B cell (primary cell): Measurements from ENCODE around the gene PREB. TPM values are rescaled to one million over a fixed set of nuclear protein-coding genes. Genes with fewer than 3 reads are reported as not detected.

Experiments
- ATAC-seq: fragments of 200-7000 bp; cut with Tn5 transposase; one replicate; pipeline ENCODE4 v1.10.0; 2021; ENCODE audit warnings: low read depth, mild to moderate bottlenecking, moderate number of reproducible peaks, moderate library complexity
- CTCF ChIA-PET: fragments of 350-600 bp; sonication (Branson Sonifier 250); formaldehyde crosslinking; loops from one replicate; lab custom pipeline; 2021; ENCODE audit warnings: antibody characterized with exemption, inconsistent platforms; lab: Charles Lee
- POLR2A ChIA-PET: fragments of 350-600 bp; sonication (Branson Sonifier 250); formaldehyde crosslinking; loops from one replicate; lab custom pipeline; 2021; ENCODE audit warnings: antibody characterized with exemption; lab: Charles Lee
- DNase-seq: peaks from one replicate; pipeline ENCODE4 v3.0.0; 2013
- H2AFZ ChIP-seq: 2 replicates; pipeline ENCODE4 v1.6.1; 2012; ENCODE audit warnings: mild to moderate bottlenecking, low read depth, low read length; ENCODE audit not compliant: insufficient read depth, poor library complexity, severe bottlenecking
- H3K27ac ChIP-seq, 2 donors: 1 replicate in 1 of 2; 2 replicates in 1 of 2; pipeline ENCODE4 v1.5.1; 2012 to 2013; ENCODE audit warnings: low read length in 2 of 2, mild to moderate bottlenecking in 2 of 2, moderate library complexity in 1 of 2
- H3K27me3 ChIP-seq, 4 experiments: fragments of 200-600 bp in 1 of 4; sonication (generic) in 1 of 4; replicated peaks in 1 of 4; 1 replicate in 2 of 4; 2 replicates in 2 of 4; pipeline versions ENCODE4 v1.6.1 to v1.7.0; 2013 to 2016; ENCODE audit warnings: low read length in 3 of 4, mild to moderate bottlenecking in 2 of 4, mixed read lengths in 1 of 4, moderate library complexity in 1 of 4; ENCODE audit not compliant: insufficient read depth in 4 of 4, control insufficient read depth in 3 of 4; ENCODE audit errors: control extremely low read depth in 1 of 4
- H3K36me3 ChIP-seq, 2 experiments: replicated peaks in 1 of 2; 1 replicate in 1 of 2; 2 replicates in 1 of 2; pipeline versions ENCODE4 v1.6.1 to v1.7.1; 2013; ENCODE audit warnings: low read length in 1 of 2; ENCODE audit not compliant: insufficient read depth in 2 of 2, control insufficient read depth in 1 of 2; ENCODE audit errors: control extremely low read depth in 1 of 2, extremely low read depth in 1 of 2
- H3K4me1 ChIP-seq, 2 donors: fragments of 200-600 bp in 1 of 2; sonication (generic) in 1 of 2; 1 replicate in 1 of 2; 2 replicates in 1 of 2; pipeline versions ENCODE4 v1.5.1 to v1.6.1; 2013 to 2017; ENCODE audit warnings: low read length in 2 of 2; ENCODE audit not compliant: control insufficient read depth in 2 of 2, insufficient read depth in 2 of 2
- H3K4me2 ChIP-seq: replicated peaks from 2 replicates; pipeline ENCODE3; 2012; ENCODE audit warnings: mild to moderate bottlenecking, low read depth, low read length; ENCODE audit not compliant: poor library complexity, severe bottlenecking
- H3K4me3 ChIP-seq, 5 experiments: fragments of 200-600 bp in 1 of 5; sonication (generic) in 1 of 5; 1 replicate in 3 of 5; 2 replicates in 2 of 5; pipeline versions ENCODE4 v1.5.1 to v1.7.0; 2011 to 2016; ENCODE audit warnings: low read length in 4 of 5, mild to moderate bottlenecking in 4 of 5, low read depth in 2 of 5, control low read depth in 1 of 5, moderate library complexity in 1 of 5; ENCODE audit not compliant: insufficient read depth in 1 of 5; ENCODE audit errors: control extremely low read depth in 1 of 5, extremely low read depth in 1 of 5
- H3K79me2 ChIP-seq: fragments of 200-600 bp; sonication (generic); one replicate; pipeline ENCODE4 v1.6.0; 2016; ENCODE audit warnings: low read length; ENCODE audit not compliant: control insufficient read depth, insufficient read depth
- H3K9ac ChIP-seq: fragments of 200-600 bp; sonication (generic); 2 replicates; pipeline ENCODE4 v1.6.1; 2017; ENCODE audit warnings: mild to moderate bottlenecking, low read length, moderate library complexity
- H3K9me3 ChIP-seq, 3 donors: one replicate each; pipeline versions ENCODE4 v1.6.1 to v1.7.1; 2013; ENCODE audit warnings: low read length in 2 of 3; ENCODE audit not compliant: control insufficient read depth in 2 of 3, insufficient read depth in 1 of 3; ENCODE audit errors: control extremely low read depth in 1 of 3
- H4K20me1 ChIP-seq: 2 replicates; pipeline ENCODE4 v1.6.0; 2012; ENCODE audit warnings: mild to moderate bottlenecking, low read length; ENCODE audit not compliant: insufficient read depth, control insufficient read depth, poor library complexity, severe bottlenecking
- H3K27ac Mint-ChIP-seq: one replicate; pipeline ENCODE4 v1.8.0; 2021; ENCODE audit warnings: mixed read lengths
- H3K27me3 Mint-ChIP-seq: one replicate; pipeline ENCODE4 v1.8.0; 2021; ENCODE audit warnings: mixed read lengths
- H3K4me1 Mint-ChIP-seq: one replicate; pipeline ENCODE4 v1.8.0; 2021; ENCODE audit warnings: mixed read lengths
- H3K4me3 Mint-ChIP-seq: one replicate; pipeline ENCODE4 v1.8.0; 2021; ENCODE audit warnings: mixed read lengths
- H3K9me3 Mint-ChIP-seq: one replicate; pipeline ENCODE4 v1.8.0; 2022; ENCODE audit warnings: mixed read lengths; ENCODE audit not compliant: insufficient read depth
- CTCF ChIP-seq: fragments of 200-600 bp; IDR thresholded peaks from one replicate; pipeline ENCODE4 v1.8.0; 2022; ENCODE audit warnings: antibody characterized with exemption, mild to moderate bottlenecking
- EZH2 ChIP-seq: IDR thresholded peaks from 2 replicates; pipeline ENCODE4 v1.6.1; 2012; ENCODE audit warnings: borderline replicate concordance, low read depth, mild to moderate bottlenecking, moderate library complexity, low read length; ENCODE audit not compliant: insufficient read depth, poor library complexity, severe bottlenecking
- WGBS: methylation state at CpG from one replicate; pipeline ENCODE4 v1.1.5; 2013; ENCODE audit warnings: missing lambda C conversion rate; ENCODE audit not compliant: insufficient coverage; 5-methylcytosine and 5-hydroxymethylcytosine counted together
- intact Hi-C: fragments of 100-400 bp; cut with micrococcal nuclease; formaldehyde crosslinking; loops from one replicate; pipeline ENCODE4 v1.10.0; 2022
- polyA plus RNA-seq: library from polyadenylated mRNA; depleted of rRNA; stranded (reverse); fragments of >200 nt; gene quantifications from 2 replicates; pipeline ENCODE4 v1.2.3, GENCODE V29; 2012
- total RNA-seq, 2 donors: library from RNA; stranded (reverse); fragments of 120-200 nt in 1 of 2; gene quantifications; 1 replicate in 1 of 2; 2 replicates in 1 of 2; pipeline versions ENCODE4 v1.2.3 to v1.2.4, GENCODE V29; 2013 to 2022

PREB gene
- total and polyA plus RNA-seq, 2 donors (not counting 1 experiment from before 2014, with no cell fraction given) = 46.0 to 88.9 TPM

DNA sequence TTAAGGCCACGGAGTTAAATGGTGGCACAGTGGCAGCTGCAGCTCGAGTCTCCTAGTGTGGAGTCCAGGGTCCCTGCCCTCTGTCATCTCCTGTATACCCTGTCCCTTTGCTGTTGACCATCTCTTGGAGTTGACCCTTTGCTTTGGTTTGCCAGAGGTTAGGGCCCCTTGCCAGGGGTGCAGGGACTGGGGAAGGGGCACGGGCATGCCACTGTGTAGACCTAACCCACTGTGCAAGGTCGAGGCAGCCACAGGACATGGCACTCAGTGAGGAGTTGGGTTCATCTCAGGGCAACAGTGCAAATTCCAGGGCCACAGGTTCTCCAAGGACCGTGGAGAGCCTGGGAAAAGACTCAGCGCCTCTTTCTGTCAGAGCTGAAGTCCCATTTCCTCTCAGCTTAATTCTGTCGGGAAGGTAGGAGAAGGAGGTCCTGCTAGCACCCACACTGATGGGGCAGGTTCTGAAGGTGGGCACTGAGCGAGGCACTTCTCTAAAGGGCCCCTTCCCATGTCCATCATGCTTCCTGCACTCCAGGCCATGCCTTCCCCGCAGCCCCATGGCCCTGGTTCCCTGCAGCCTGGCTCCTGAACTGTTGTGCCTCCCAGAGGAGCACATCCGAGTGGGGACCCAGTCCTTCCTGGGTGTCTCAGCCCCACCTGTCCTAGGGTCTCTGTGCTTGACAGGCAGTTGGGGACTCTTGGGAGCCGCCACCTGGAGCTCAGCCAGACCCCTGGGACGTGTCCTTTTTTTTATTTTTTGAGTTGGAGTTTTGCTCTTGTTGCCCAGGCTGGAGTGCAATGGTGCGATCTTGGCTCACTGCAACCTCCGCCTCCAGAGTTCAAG is 45.1 kb downstream of the PREB start:
- no peak overlapping the region for H3K4me3 ChIP-seq
- intact Hi-C loops = loop anchor here (5.0 to 10.0 kb wide), 4 partner anchors 127 to 1785 kb away; partner anchors contain the start of genes ASXL2, CENPA and TRMT61B
- H3K4me1 Mint-ChIP-seq = peaks cover 18% of the 10 kb centered on the region
- peaks cover 13 to 20% of the 10 kb centered on the region in 2 donors for H3K4me1 ChIP-seq
- ATAC-seq = no peak
- no peaks in the 10 kb centered on the region for H4K20me1 ChIP-seq
- no peak overlapping the region for H3K27ac Mint-ChIP-seq
- H3K27ac ChIP-seq = no peak overlapping the region
- H3K27me3 ChIP-seq = no peaks in the 10 kb centered on the region
- no peak overlapping the region for H3K4me2 ChIP-seq
- H3K27me3 Mint-ChIP-seq = no peaks in the 10 kb centered on the region
- no peaks in the 10 kb centered on the region for H3K9me3 Mint-ChIP-seq
- no peak overlapping the region for H3K9ac ChIP-seq
- H2AFZ ChIP-seq = no peak overlapping the region
- H3K9me3 ChIP-seq = no peaks in the 10 kb centered on the region
- no peaks in the 10 kb centered on the region for H3K36me3 ChIP-seq
- peaks cover 4% of the 10 kb centered on the region for H3K79me2 ChIP-seq
- H3K4me3 Mint-ChIP-seq = no peak overlapping the region
- DNase-seq = no peak
- ChIA-PET POLR2A (interaction anchor here (0.6 kb wide), 1 partner anchor 44 kb away, joined by 4 read pairs; no protein-coding TSS in a partner anchor), CTCF (interaction anchor here (0.7 kb wide), 1 partner anchor 374 kb away, joined by 3 read pairs; no protein-coding TSS in a partner anchor)
- WGBS = 96% methylated on average over 14 of the region's 14 CpGs
- TF ChIP-seq CTCF = no peak
- no peak for TF ChIP-seq EZH2

DNA sequence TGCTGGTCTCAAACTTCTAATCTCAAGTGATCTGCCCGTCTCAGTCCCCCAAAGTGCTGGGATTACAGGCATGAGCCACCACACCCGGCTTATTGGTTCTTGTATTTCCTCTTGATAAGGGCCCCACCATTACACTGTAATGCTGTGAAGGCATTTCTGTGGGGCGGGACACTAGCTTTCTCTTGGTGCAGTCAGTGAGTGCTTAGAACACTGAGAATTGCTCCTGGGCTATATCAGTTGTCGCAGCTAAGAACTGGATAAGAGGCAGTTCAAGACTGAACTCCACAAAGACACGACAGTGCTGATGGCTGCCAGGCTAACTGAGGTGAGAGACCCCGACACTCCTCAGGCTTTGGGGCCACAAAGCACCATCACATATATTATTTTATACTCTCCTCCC is 45.8 kb downstream of the PREB start:
- Mint-ChIP-seq H3K9me3 (no peaks in the 10 kb centered on the region), H3K4me1 (peaks cover 18% of the 10 kb centered on the region), H3K4me3 (no peak overlapping the region), H3K27ac (no peak overlapping the region), H3K27me3 (no peaks in the 10 kb centered on the region)
- peaks cover 13 to 20% of the 10 kb centered on the region in 2 donors for H3K4me1 ChIP-seq
- intact Hi-C loops = loop anchor here (5.0 to 10.0 kb wide), 4 partner anchors 126 to 1786 kb away; partner anchors contain the start of genes ASXL2, CENPA and TRMT61B
- DNase-seq (no peak), ATAC-seq (no peak)
- H3K27ac ChIP-seq = no peak overlapping the region
- no peaks in the 10 kb centered on the region for H3K9me3 ChIP-seq
- 92% methylated on average over 5 of the region's 6 CpGs for WGBS
- no peak overlapping the region for H3K4me3 ChIP-seq
- no peak overlapping the region for H3K4me2 ChIP-seq
- ChIA-PET CTCF (interaction anchor here (0.6 kb wide), 1 partner anchor 244 kb away, joined by 4 read pairs; no protein-coding TSS in a partner anchor), POLR2A (no interaction called here)
- peaks cover 4% of the 10 kb centered on the region for H3K79me2 ChIP-seq
- TF ChIP-seq CTCF (no peak), EZH2 (no peak)
- H4K20me1 ChIP-seq = no peaks in the 10 kb centered on the region
- no peaks in the 10 kb centered on the region for H3K27me3 ChIP-seq
- no peak overlapping the region for H2AFZ ChIP-seq
- no peak overlapping the region for H3K9ac ChIP-seq
- H3K36me3 ChIP-seq = no peaks in the 10 kb centered on the region
